ENCODE measurements around the gene NEURL1. TPM values are rescaled to one million over a fixed set of nuclear protein-coding genes. Genes with fewer than 3 reads are reported as not detected.

NEURL1 gene
- polyA plus RNA-seq (2014; cell fraction: cytosol; rRNA removed): 22.5 and 26.9 TPM in 2 replicates
- 44.3 and 46.5 TPM in 2 replicates for polyA plus RNA-seq (2014; cell fraction: nucleus; rRNA removed)

- no peak for DNase-seq (ENCODE audit: low spot score)
Observed at GRCh38 chr10:103493362-103493915, at the start of gene NEURL1. NEURL1 (plus strand) TSS chr10:103493705; CDS start chr10:103494388, 683 bp downstream.

- DNase-seq (ENCODE audit: low spot score): no peak
Observed at GRCh38 chr10:103444478-103444877, 49.0 kb upstream of the NEURL1 start.

- DNase-seq (ENCODE audit: low spot score): no peak
Observed at GRCh38 chr10:103445366-103445765, 48.1 kb upstream of the NEURL1 start.

GRCh38 chr10:103445767-103446567 lies 47.5 kb upstream of the NEURL1 start:
- DNase-seq (ENCODE audit: low spot score): no peak

DNA sequence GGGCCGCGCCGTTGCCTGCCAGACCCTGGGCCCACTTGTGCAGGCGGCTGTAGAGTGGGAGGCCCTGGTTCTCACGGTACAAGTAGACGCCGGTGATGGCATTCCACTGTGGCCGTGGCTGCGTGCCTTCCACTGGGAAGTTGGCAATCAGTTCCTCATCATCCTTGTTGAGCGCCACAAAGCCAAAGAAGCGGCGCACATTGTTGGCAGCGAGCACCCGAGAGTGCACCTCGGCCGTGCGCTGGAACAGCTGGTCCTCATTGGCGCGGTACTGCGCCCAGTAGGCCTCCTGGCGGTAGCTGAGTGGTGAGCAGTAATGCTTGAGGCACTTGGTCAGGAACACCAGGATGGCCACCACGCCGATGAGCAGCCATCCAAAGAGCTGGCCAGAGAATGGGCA lies 46.3 kb upstream of the NEURL1 start:
- no peak for DNase-seq (ENCODE audit: low spot score)

- no peak for DNase-seq (ENCODE audit: low spot score)
Observed at GRCh38 chr10:103448746-103449145, 44.8 kb upstream of the NEURL1 start.

DNA sequence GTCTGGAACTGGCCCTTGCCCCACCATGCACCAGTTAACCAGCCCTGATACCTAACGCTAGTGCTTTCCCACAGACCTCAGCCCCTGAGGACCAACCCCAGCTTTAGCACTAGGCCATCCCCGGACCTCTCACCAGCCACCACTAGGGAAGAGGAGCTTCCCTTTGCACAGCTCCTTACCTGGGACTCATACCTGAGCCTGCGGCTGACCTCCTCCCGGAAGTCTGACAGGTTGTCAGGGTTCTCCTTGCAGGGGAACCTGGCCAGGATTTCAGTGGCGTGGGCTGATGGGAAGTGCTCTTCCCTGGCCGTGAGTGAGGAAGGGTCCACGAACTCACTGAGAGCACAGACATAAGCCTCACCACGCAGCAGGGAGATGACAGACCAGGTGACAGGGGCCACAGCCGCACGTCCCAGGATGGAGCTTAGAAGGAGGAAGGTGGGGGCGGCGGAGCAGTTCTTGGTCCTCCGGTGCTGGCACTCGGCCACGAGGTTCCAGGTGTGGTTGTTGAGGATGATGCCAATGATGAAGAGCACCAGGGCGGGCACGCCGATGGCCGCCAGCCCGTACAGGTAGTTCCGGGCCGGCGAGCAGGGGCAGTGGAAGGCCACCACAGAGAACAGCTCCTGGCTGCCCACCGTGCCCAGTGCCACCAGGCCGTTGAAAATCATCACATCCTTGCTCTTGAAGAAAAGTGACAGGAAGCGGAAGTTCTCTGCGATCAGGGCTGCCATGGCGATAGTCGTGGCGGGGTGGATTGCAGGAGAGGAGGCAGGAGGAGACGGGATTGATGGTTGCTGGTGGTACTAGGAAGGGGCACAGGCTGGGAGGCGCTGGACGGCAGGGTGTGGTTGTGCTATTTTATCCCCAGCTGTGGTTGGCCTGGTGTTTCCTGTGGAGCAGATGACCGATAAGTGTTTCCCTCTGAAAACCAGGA lies 44.0 kb upstream of the NEURL1 start:
- no peak for DNase-seq (ENCODE audit: low spot score)

GRCh38 chr10:103450201-103450695 lies 43.3 kb upstream of the NEURL1 start:
- no peak for DNase-seq (ENCODE audit: low spot score)

- DNase-seq (ENCODE audit: low spot score): no peak
Observed at GRCh38 chr10:103451091-103451813, 42.3 kb upstream of the NEURL1 start.

GRCh38 chr10:103451831-103452505 lies 41.5 kb upstream of the NEURL1 start, which contains the start of gene CALHM2:
CALHM2 (minus strand) TSS chr10:103452370; CDS start chr10:103449941, 2,429 bp downstream.
- DNase-seq (ENCODE audit: low spot score): peak; percentile 75

DNA sequence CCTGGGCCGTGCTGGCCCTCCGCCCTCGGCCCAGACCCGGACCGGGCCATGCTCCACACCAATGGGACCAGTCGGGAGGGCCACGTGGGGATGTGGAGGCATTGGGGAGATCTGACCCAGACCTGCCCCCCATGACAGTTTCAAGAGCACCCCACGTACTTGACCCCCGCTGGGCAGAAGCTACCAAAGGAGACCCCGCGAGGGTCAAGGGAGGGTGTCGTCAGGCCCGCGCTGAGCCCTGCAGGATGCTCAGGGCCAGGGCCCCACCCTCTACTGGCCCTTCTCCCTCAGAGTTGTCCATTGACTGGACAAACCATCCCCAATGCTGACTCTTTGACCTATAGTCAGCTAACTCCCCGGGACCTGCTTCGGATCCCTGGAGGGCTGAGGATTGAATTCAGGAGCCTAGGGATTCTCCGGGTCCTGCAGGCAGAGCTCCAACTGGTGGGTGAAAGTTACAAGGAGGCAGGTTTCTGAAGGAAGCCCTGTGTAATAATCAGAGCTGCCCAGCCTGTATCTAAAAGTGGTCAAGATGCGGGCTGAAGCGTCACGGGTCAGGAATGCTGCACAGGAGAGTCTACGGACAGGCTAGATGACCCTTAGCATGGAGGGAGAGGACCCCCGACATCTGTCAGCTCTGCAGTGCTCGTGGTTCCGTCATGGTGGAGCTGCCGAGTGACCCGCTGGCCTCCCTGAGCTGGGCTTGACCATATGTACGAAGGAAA lies 40.8 kb upstream of the NEURL1 start:
- no peak for DNase-seq (ENCODE audit: low spot score)

- no peak for DNase-seq (ENCODE audit: low spot score)
Observed at GRCh38 chr10:103454026-103454425, 39.5 kb upstream of the NEURL1 start.

GRCh38 chr10:103455235-103455634 lies 38.3 kb upstream of the NEURL1 start:
- DNase-seq (ENCODE audit: low spot score): no peak

DNA sequence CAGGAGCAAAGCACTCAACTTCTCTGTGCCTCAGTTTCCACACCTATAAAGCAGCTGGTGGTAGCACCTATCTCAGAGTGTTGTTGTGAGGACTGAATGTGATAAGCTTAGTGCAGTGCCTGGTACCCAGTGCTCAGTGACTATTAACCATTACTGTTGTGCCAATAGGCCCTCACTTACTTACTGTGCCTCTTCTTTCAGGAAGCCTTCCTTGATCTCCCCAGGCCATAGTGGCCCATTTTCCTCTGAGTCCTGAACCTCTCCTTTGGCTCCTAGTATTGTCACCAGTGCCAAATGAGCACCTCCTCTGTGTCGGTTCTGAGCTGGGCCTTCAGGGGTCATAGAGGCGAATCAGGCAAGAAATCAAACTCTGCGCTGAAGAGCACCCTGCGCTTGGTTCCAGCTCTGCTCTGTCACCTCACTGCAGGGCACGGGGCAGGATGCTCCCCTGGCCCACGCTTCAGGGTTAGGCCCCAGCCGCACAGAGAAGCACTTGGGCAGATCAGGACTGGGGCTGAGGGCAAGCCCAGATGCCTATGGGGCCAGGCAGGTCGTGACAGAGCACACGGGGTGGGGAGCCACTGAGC lies 37.3 kb upstream of the NEURL1 start:
- no peak for DNase-seq (ENCODE audit: low spot score)

DNA sequence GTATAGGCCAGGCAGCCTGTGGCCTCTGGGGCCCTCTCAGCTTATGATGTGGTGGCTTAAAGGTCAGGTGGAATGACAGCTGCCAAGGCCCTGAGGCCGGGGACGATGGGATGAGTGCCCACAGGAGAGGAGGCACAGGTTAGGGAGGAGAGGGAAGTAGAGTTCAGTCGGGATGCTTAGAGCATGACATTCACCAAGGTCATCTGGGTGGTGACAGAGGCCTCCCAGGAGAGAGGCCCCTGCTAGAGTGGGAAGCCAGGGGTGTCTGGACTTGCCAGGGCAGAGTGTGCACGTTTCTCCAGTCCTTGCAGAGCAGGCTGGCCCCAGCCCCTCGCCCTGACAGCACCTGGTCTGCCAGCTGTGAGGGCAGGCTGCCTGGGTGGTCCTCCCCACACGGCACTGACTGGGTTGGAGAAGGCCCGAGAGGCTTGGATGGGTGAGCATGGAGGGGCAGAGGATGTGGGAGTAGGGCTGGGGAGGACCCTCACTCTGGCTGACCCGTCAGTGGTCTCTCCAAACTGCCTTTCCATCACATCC lies 36.3 kb upstream of the NEURL1 start:
- DNase-seq (ENCODE audit: low spot score): no peak

DNA sequence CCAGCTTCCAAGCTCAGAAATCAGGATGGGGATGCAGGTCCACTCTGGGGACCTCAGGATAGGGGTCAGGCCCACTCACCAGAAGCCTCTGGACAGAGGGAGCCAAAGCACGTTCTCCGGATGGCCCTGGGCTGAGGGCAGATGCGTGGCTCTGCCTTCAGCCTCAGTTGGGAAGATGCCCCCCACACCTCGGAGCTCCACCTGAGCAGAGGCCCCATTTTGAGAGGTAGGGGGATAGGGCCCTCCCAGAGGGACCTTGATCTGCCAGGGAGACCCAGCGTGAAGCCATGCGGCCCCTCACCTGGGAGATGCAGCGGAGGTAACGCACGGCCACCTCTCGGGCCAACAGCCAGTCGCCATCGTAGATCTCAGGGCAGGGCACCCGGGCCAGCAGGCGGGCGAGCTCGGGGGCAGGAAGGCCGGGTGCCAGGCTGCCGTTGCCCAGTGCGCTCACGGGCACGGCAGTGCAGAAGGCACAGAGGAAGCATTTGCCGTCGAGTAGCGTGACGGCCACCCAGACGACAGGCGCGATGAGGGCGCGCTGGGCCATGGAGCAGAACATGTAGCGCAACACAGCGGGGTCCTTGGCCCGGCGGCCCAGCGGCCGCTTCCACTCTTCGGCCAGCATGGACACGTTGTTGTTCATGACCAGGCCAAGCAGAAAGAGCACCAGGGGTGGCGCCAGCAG lies 35.5 kb upstream of the NEURL1 start:
- no peak for DNase-seq (ENCODE audit: low spot score)

GRCh38 chr10:103458720-103459119 lies 34.8 kb upstream of the NEURL1 start, which contains the start of gene CALHM1:
CALHM1 (minus strand) TSS chr10:103458900; CDS start chr10:103458751, 149 bp downstream.
- DNase-seq (ENCODE audit: low spot score): peak; percentile 72

- no peak for DNase-seq (ENCODE audit: low spot score)
Observed at GRCh38 chr10:103459615-103460014, 33.9 kb upstream of the NEURL1 start.
